Stimulated activated CD8-positive, alpha-beta memory T cell treated with anti-CD3 and anti-CD28 coated beads, Interleukin-4, amount 100 ng/mL, for 1 hour (primary cell): ENCODE data around the gene MAT2B.

Experiments
- DNase-seq, 2 donors: peaks; one replicate each; pipeline ENCODE4 v3.0.0-alpha.2; 2020; ENCODE audit warnings: low read depth in 2 of 2, low spot score in 1 of 2

Gene MAT2B

GRCh38 chr5:163505368-163506094 is at the start of gene MAT2B:
Gene MAT2B (plus strand): TSS chr5:163505619. CDS start chr5:163505687, 68 bp downstream.
- DNase-seq = peak; percentile 82 to 91

- DNase-seq = no peak
These were observed 49.3 kb upstream of the MAT2B start for GRCh38 chr5:163456029-163456589.

GRCh38 chr5:163456840-163457239 is 48.6 kb upstream of the MAT2B start:
- DNase-seq = no peak

GRCh38 chr5:163458778-163459385 is 46.5 kb upstream of the MAT2B start:
- DNase-seq = no peak

- no peak for DNase-seq
These were observed 46.0 kb upstream of the MAT2B start for GRCh38 chr5:163459462-163459818.

GRCh38 chr5:163459819-163460561 is 45.4 kb upstream of the MAT2B start, which contains the start of gene NUDCD2:
Gene NUDCD2 (minus strand): TSS chr5:163460102. CDS start chr5:163460050, 52 bp downstream.
- DNase-seq = peak; percentile 91 to 97

- DNase-seq = no peak
These were observed 44.8 kb upstream of the MAT2B start, which contains the start of gene HMMR for GRCh38 chr5:163460562-163461171. Gene HMMR (plus strand): TSS chr5:163460632. CDS start chr5:163460693, 61 bp downstream.

GRCh38 chr5:163463063-163463435 is 42.4 kb upstream of the MAT2B start:
- no peak for DNase-seq

- DNase-seq = no peak
These were observed 37.7 kb upstream of the MAT2B start for GRCh38 chr5:163467682-163468081.

GRCh38 chr5:163473635-163474243 is 31.7 kb upstream of the MAT2B start:
- no peak for DNase-seq

- no peak for DNase-seq
These were observed 30.0 kb upstream of the MAT2B start for GRCh38 chr5:163475411-163475810.

GRCh38 chr5:163478126-163478981 is 27.1 kb upstream of the MAT2B start:
- DNase-seq = no peak

GRCh38 chr5:163478982-163479271 is 26.5 kb upstream of the MAT2B start:
- no peak for DNase-seq

- DNase-seq = no peak
These were observed 16.2 kb upstream of the MAT2B start for GRCh38 chr5:163489055-163489744.

GRCh38 chr5:163489745-163490075 is 15.7 kb upstream of the MAT2B start:
- DNase-seq = no peak

GRCh38 chr5:163496286-163496685 is 9.1 kb upstream of the MAT2B start:
- DNase-seq = no peak

- DNase-seq = no peak
These were observed 8.1 kb upstream of the MAT2B start for GRCh38 chr5:163497315-163497714.

GRCh38 chr5:163498886-163499285 is 6.5 kb upstream of the MAT2B start:
- DNase-seq = no peak

GRCh38 chr5:163502521-163502920 is 2.9 kb upstream of the MAT2B start:
- DNase-seq = no peak
